CD14-positive monocyte (primary cell): ENCODE results near the gene POLR2L. TPM values are rescaled to one million over a fixed set of nuclear protein-coding genes. Genes with fewer than 3 reads are reported as not detected.

Experiments used
- DNase-seq, 3 donors: peaks; one replicate each; pipeline ENCODE4 v3.0.0-alpha.2; 2011 to 2022
- H2AFZ ChIP-seq: 2 replicates; pipeline ENCODE4 v1.6.0; 2012; ENCODE audit warnings: mild to moderate bottlenecking, low read depth, low read length, inconsistent platforms; ENCODE audit not compliant: insufficient read depth, poor library complexity, severe bottlenecking
- H3K27ac ChIP-seq, 2 donors: 1 replicate in 1 of 2; 2 replicates in 1 of 2; pipeline ENCODE4 v1.5.1; 2012 to 2013; ENCODE audit warnings: low read length in 2 of 2, control low read depth in 1 of 2, inconsistent platforms in 1 of 2, low read depth in 1 of 2, mild to moderate bottlenecking in 1 of 2
- H3K27me3 ChIP-seq, 2 donors: one replicate each; pipeline versions ENCODE4 v1.6.0 to v1.6.1; 2011 to 2013; ENCODE audit warnings: low read length in 2 of 2; ENCODE audit not compliant: control insufficient read depth in 2 of 2, insufficient read depth in 2 of 2
- H3K36me3 ChIP-seq, 2 donors: replicated peaks in 1 of 2; 1 replicate in 1 of 2; 2 replicates in 1 of 2; pipeline versions ENCODE4 v1.5.1 to v1.6.1; 2012 to 2013; ENCODE audit warnings: low read length in 2 of 2, control low read depth in 1 of 2, inconsistent platforms in 1 of 2, mild to moderate bottlenecking in 1 of 2; ENCODE audit not compliant: insufficient read depth in 2 of 2, control insufficient read depth in 1 of 2
- H3K4me1 ChIP-seq, 2 donors: 1 replicate in 1 of 2; 2 replicates in 1 of 2; pipeline versions ENCODE4 v1.5.1 to v1.6.1; 2012 to 2013; ENCODE audit warnings: low read length in 2 of 2, control low read depth in 1 of 2, inconsistent platforms in 1 of 2, mild to moderate bottlenecking in 1 of 2, moderate library complexity in 1 of 2; ENCODE audit not compliant: insufficient read depth in 2 of 2, control insufficient read depth in 1 of 2
- H3K4me2 ChIP-seq: replicated peaks from 2 replicates; pipeline ENCODE3; 2012; ENCODE audit warnings: low read length, moderate library complexity, mild to moderate bottlenecking; ENCODE audit not compliant: poor library complexity, severe bottlenecking; ENCODE audit errors: extremely low read depth
- H3K4me3 ChIP-seq, 3 experiments: fragments of 200-600 bp in 1 of 3; sonication (generic) in 1 of 3; replicated peaks in 1 of 3; 1 replicate in 2 of 3; 2 replicates in 1 of 3; pipeline ENCODE4 v1.5.1; 2011 to 2013; ENCODE audit warnings: low read length in 3 of 3, mild to moderate bottlenecking in 3 of 3, control low read depth in 2 of 3, low read depth in 2 of 3, inconsistent platforms in 1 of 3, moderate library complexity in 1 of 3
- H3K79me2 ChIP-seq: 2 replicates; pipeline ENCODE4 v1.6.0; 2012; ENCODE audit warnings: mild to moderate bottlenecking, control low read depth, inconsistent platforms, low read length, moderate library complexity; ENCODE audit not compliant: insufficient read depth
- H3K9ac ChIP-seq: 2 replicates; pipeline ENCODE4 v1.6.0; 2017; ENCODE audit warnings: low read length, mild to moderate bottlenecking; ENCODE audit not compliant: insufficient read depth, poor library complexity, severe bottlenecking
- H3K9me3 ChIP-seq, 2 donors: replicated peaks in 1 of 2; 1 replicate in 1 of 2; 2 replicates in 1 of 2; pipeline versions ENCODE4 v1.5.1 to v1.6.1; 2012 to 2013; ENCODE audit warnings: low read length in 2 of 2, control low read depth in 1 of 2; ENCODE audit not compliant: control insufficient read depth in 1 of 2, insufficient read depth in 1 of 2
- H4K20me1 ChIP-seq: 2 replicates; pipeline ENCODE4 v1.6.0; 2012; ENCODE audit warnings: mild to moderate bottlenecking, low read length, control low read depth, moderate library complexity; ENCODE audit not compliant: insufficient read depth
- H3K27ac Mint-ChIP-seq, 7 donors: one replicate each; pipeline ENCODE4 v1.8.0; 2020; ENCODE audit warnings: mild to moderate bottlenecking in 7 of 7, mixed read lengths in 7 of 7, moderate library complexity in 6 of 7, inconsistent platforms in 2 of 7
- H3K27me3 Mint-ChIP-seq, 3 donors: one replicate each; pipeline ENCODE4 v1.8.0; 2021 to 2022; ENCODE audit warnings: low read depth in 3 of 3, mild to moderate bottlenecking in 3 of 3, mixed read lengths in 3 of 3, moderate library complexity in 3 of 3, inconsistent platforms in 1 of 3
- H3K36me3 Mint-ChIP-seq, 2 donors: one replicate each; pipeline ENCODE4 v1.8.0; 2020; ENCODE audit warnings: mixed read lengths in 2 of 2, inconsistent platforms in 1 of 2, mild to moderate bottlenecking in 1 of 2
- H3K4me1 Mint-ChIP-seq: one replicate; pipeline ENCODE4 v1.8.0; 2020; ENCODE audit warnings: mild to moderate bottlenecking, mixed read lengths
- H3K4me3 Mint-ChIP-seq, 2 donors: one replicate each; pipeline ENCODE4 v1.8.0; 2020; ENCODE audit warnings: mild to moderate bottlenecking in 2 of 2, mixed read lengths in 2 of 2, moderate library complexity in 1 of 2
- H3K9me3 Mint-ChIP-seq, 7 donors: one replicate each; pipeline ENCODE4 v1.8.0; 2020 to 2022; ENCODE audit warnings: mixed read lengths in 7 of 7, mild to moderate bottlenecking in 6 of 7, moderate library complexity in 6 of 7, inconsistent platforms in 2 of 7
- CTCF ChIP-seq: fragments of 200-600 bp; IDR thresholded peaks from one replicate; pipeline ENCODE4 v1.8.0; 2022; ENCODE audit warnings: antibody characterized with exemption, mild to moderate bottlenecking
- WGBS: methylation state at CpG from one replicate; pipeline ENCODE4 v1.1.5; 2013; ENCODE audit warnings: missing lambda C conversion rate; ENCODE audit not compliant: insufficient coverage; 5-methylcytosine and 5-hydroxymethylcytosine counted together
- intact Hi-C, 2 donors: fragments of 100-400 bp; cut with micrococcal nuclease; formaldehyde crosslinking; loops; one replicate each; pipeline versions ENCODE4 v1.15.0 to v1.15.1; 2023
- polyA plus RNA-seq, 3 donors: library from polyadenylated mRNA; depleted of rRNA in 1 of 3; unstranded in 2 of 3; stranded (reverse) in 1 of 3; fragments of 300-500 nt in 2 of 3; fragments of >200 nt in 1 of 3; fragmentation: Illumina TruSeq in 2 of 3; gene quantifications; 1 replicate in 2 of 3; 2 replicates in 1 of 3; pipeline ENCODE4 v1.2.3, GENCODE V29; 2012 to 2021

POLR2L gene
- polyA plus RNA-seq, 3 donors: 93.9 to 133 (median 110) TPM

GRCh38 chr11:833114-833791 lies 9.1 kb downstream of the POLR2L start:
- peaks cover 58% of the 10 kb centered on the region for H3K4me1 Mint-ChIP-seq
- peak overlapping the region in 4 of 7 donors; percentile 76 to 95 (median 90) for H3K27ac Mint-ChIP-seq
- peaks cover 32 to 67% (median 39%) of the 10 kb centered on the region in 3 donors for H3K27me3 Mint-ChIP-seq
- H3K9ac ChIP-seq: peak overlapping the region; percentile 66
- under 1% methylated on average over 50 of the region's 55 CpGs for WGBS
- H3K36me3 Mint-ChIP-seq: peaks cover 21 to 22% of the 10 kb centered on the region in 2 donors
- H2AFZ ChIP-seq: no peak overlapping the region
- peaks cover 21% of the 10 kb centered on the region for H3K79me2 ChIP-seq
- peak overlapping the region; percentile 91 for H3K4me2 ChIP-seq
- peak; percentile 34 to 48 (median 46) for DNase-seq
- H3K27me3 ChIP-seq: peaks cover 10 to 52% of the 10 kb centered on the region in 2 donors
- H3K36me3 ChIP-seq: peaks cover 19 to 22% of the 10 kb centered on the region in 2 donors
- H3K9me3 ChIP-seq: no peaks in the 10 kb centered on the region
- peaks cover 0 to 17% (median 1%) of the 10 kb centered on the region in 7 donors for H3K9me3 Mint-ChIP-seq
- peak overlapping the region; percentile 84 to 87 for H3K4me3 Mint-ChIP-seq
- peak overlapping the region in 1 of 2 donors; percentile 71 for H3K27ac ChIP-seq
- H3K4me3 ChIP-seq: peak overlapping the region; percentile 47 to 85 (median 56)
- no peak for TF ChIP-seq CTCF
- H4K20me1 ChIP-seq: peaks cover 72% of the 10 kb centered on the region
- H3K4me1 ChIP-seq: peaks cover 63 to 67% of the 10 kb centered on the region in 2 donors
- intact Hi-C loops: no loop called here

GRCh38 chr11:832529-833113 lies 9.7 kb downstream of the POLR2L start, which contains the start of gene CD151:
Gene CD151 (plus strand): TSS chr11:832952. CDS start chr11:836070, 3,118 bp downstream.
- Histone ChIP-seq H3K27me3 (peaks cover 10 to 58% of the 10 kb centered on the region in 2 donors), H3K4me1 (peaks cover 70 to 73% of the 10 kb centered on the region in 2 donors), H4K20me1 (peaks cover 65% of the 10 kb centered on the region), H3K9ac (peak within 1 kb of the TSS; percentile 66), H3K79me2 (peaks cover 21% of the 10 kb centered on the region), H2AFZ (peak within 1 kb of the TSS; percentile 41), H3K4me2 (peak within 1 kb of the TSS; percentile 91), H3K27ac (peak within 1 kb of the TSS in 1 of 2 donors; percentile 71), H3K9me3 (no peaks in the 10 kb centered on the region), H3K36me3 (peaks cover 14 to 16% of the 10 kb centered on the region in 2 donors), H3K4me3 (peak within 1 kb of the TSS; percentile 47 to 85 (median 56))
- Mint-ChIP-seq H3K9me3 (peaks cover 0 to 21% (median 3%) of the 10 kb centered on the region in 7 donors), H3K4me1 (peaks cover 64% of the 10 kb centered on the region), H3K4me3 (peak within 1 kb of the TSS; percentile 84 to 87), H3K27ac (peak within 1 kb of the TSS; percentile 63 to 95 (median 86)), H3K27me3 (peaks cover 38 to 74% (median 45%) of the 10 kb centered on the region in 3 donors), H3K36me3 (peaks cover 18 to 21% of the 10 kb centered on the region in 2 donors)
- DNase-seq: peak in 2 of 3 donors; percentile 41 to 47
- no peak for TF ChIP-seq CTCF
- intact Hi-C loops: no loop called here
- 2% methylated on average over 46 of the region's 67 CpGs for WGBS
